ENCODE measurements around the gene UQCR11. TPM values are rescaled to one million over a fixed set of nuclear protein-coding genes. Genes with fewer than 3 reads are reported as not detected.

The UQCR11 gene
- total and polyA plus RNA-seq, 2 of the 4 experiments (the other 2 are of a cell fraction), result 29.2 to 177 TPM

GRCh38 chr19:1612114-1613086, 7.1 kb upstream of the UQCR11 start:
- Histone ChIP-seq H3K4ac (ENCODE audit: low read depth, low read length) (no peak overlapping the region), H2AFZ (replicated peaks; ENCODE audit: low read length, poor library complexity) (no peak overlapping the region), H2BK120ac (ENCODE audit: low read depth, low read length) (no peak overlapping the region), H3K27ac (ENCODE audit: insufficient read depth, low read length) (no peak overlapping the region), H3K4me3 (ENCODE audit: insufficient read depth, low read depth, low read length) (no peak overlapping the region), H4K5ac (ENCODE audit: low read depth, low read length) (no peak overlapping the region), H2AK5ac (ENCODE audit: low read depth, low read length) (no peak overlapping the region), H2BK20ac (ENCODE audit: low read depth, low read length) (no peak overlapping the region), H3K79me1 (ENCODE audit: low read depth in 1 of 2, low read length in 2 of 2) (peaks cover 5 to 7% of the 10 kb centered on the region in 2 experiments; a peak in 1 of 4 replicates), H3K14ac (replicated peaks; ENCODE audit: low read depth, low read length) (no peak overlapping the region), H3K27me3 (ENCODE audit: control insufficient read depth, insufficient read depth, low read length) (no peaks in the 10 kb centered on the region), H3K4me1 (ENCODE audit: control insufficient read depth, insufficient read depth, low read length) (no peaks in the 10 kb centered on the region), H3K9me1 (ENCODE audit: insufficient read depth, low read length) (no peaks in the 10 kb centered on the region), H3K56ac (ENCODE audit: extremely low read depth, insufficient read depth, low read length) (no peak overlapping the region), H2BK15ac (ENCODE audit: low read depth, low read length) (no peak overlapping the region), H2AK9ac (replicated peaks; ENCODE audit: low read depth, low read length, poor library complexity) (no peak overlapping the region), H4K91ac (ENCODE audit: insufficient read depth, low read depth, low read length) (no peak overlapping the region), H4K20me1 (ENCODE audit: insufficient read depth, low read length) (no peaks in the 10 kb centered on the region; the same call in none of the 2 replicates), H4K8ac (ENCODE audit: low read depth in 2 of 2, low read length in 2 of 2) (no peak overlapping the region), H3K18ac (ENCODE audit: low read depth, low read length) (no peak overlapping the region), H3K36me3 (ENCODE audit: control insufficient read depth, insufficient read depth, low read length) (peaks cover 58% of the 10 kb centered on the region), H3K9me3 (ENCODE audit: control insufficient read depth, insufficient read depth, low read length) (no peaks in the 10 kb centered on the region), H3K23ac (ENCODE audit: low read depth, low read length) (no peak overlapping the region), H3K4me2 (ENCODE audit: low read depth, low read length) (no peak overlapping the region), H3K9ac (ENCODE audit: low read depth, low read length) (no peak overlapping the region), H2BK5ac (ENCODE audit: low read depth, low read length, poor library complexity, severe bottlenecking) (no peak overlapping the region)
- intact Hi-C loops (cut with micrococcal nuclease), result no loop called here
- WGBS, 2 experiments (ENCODE audit: extremely low coverage in 2 of 2, insufficient read length in 1 of 2), result 96% methylated on average over 23 of the region's 39 CpGs; no CpG with 5 or more reads in 1 of the 2 experiments
- ATAC-seq (ENCODE audit: low read depth), result no peak
- TF ChIP-seq CTCF (conservative IDR thresholded peaks at IDR 0.05; ENCODE audit: low read depth, low read length) (no peak), MXI1 (IDR thresholded peaks at IDR 0.05; ENCODE audit: borderline replicate concordance, low read depth, low read length) (no peak), RFX5 (IDR thresholded peaks at IDR 0.05; ENCODE audit: low read depth, low read length) (no peak)
- in situ Hi-C loops (cut with MboI; ENCODE audit: low sequenced_read_pairs), result no loop called here
- ChIA-PET POLR2A (ENCODE audit: unreplicated experiment) (no interaction called here), CTCF (no interaction called here)
- dilution Hi-C loops (cut with HindIII; ENCODE audit: low sequenced_read_pairs, unreplicated experiment), result no loop called here
- DNase-seq, result no peak
- no TSS peak for BruUV-seq (replicated peaks)

Data from IMR-90 (cell line).